Skeletal muscle satellite cell (primary cell): Measurements from ENCODE around the gene MAD1L1.

Experiments
- H3K27me3 ChIP-seq: 2 replicates; pipeline ENCODE4 v1.7.0; 2013; ENCODE audit warnings: low read length; ENCODE audit not compliant: control insufficient read depth, insufficient read depth
- H3K36me3 ChIP-seq: 2 replicates; pipeline ENCODE4 v1.7.0; 2013; ENCODE audit warnings: mild to moderate bottlenecking, control low read depth, low read length; ENCODE audit not compliant: insufficient read depth
- H3K4me1 ChIP-seq: 2 replicates; pipeline ENCODE4 v1.7.0; 2013; ENCODE audit warnings: low read length; ENCODE audit not compliant: control insufficient read depth, insufficient read depth
- H3K4me2 ChIP-seq: 2 replicates; pipeline ENCODE4 v1.7.0; 2013; ENCODE audit warnings: mild to moderate bottlenecking, low read length
- H3K4me3 ChIP-seq: 2 replicates; pipeline ENCODE4 v1.7.0; 2013; ENCODE audit warnings: low read length
- H3K9ac ChIP-seq: 2 replicates; pipeline ENCODE4 v1.7.0; 2013; ENCODE audit warnings: mild to moderate bottlenecking, low read depth, low read length, moderate library complexity
- H3K9me3 ChIP-seq: replicated peaks from 2 replicates; pipeline ENCODE4 v1.7.0; 2013; ENCODE audit warnings: mild to moderate bottlenecking, control low read depth, low read length

MAD1L1 gene

DNA sequence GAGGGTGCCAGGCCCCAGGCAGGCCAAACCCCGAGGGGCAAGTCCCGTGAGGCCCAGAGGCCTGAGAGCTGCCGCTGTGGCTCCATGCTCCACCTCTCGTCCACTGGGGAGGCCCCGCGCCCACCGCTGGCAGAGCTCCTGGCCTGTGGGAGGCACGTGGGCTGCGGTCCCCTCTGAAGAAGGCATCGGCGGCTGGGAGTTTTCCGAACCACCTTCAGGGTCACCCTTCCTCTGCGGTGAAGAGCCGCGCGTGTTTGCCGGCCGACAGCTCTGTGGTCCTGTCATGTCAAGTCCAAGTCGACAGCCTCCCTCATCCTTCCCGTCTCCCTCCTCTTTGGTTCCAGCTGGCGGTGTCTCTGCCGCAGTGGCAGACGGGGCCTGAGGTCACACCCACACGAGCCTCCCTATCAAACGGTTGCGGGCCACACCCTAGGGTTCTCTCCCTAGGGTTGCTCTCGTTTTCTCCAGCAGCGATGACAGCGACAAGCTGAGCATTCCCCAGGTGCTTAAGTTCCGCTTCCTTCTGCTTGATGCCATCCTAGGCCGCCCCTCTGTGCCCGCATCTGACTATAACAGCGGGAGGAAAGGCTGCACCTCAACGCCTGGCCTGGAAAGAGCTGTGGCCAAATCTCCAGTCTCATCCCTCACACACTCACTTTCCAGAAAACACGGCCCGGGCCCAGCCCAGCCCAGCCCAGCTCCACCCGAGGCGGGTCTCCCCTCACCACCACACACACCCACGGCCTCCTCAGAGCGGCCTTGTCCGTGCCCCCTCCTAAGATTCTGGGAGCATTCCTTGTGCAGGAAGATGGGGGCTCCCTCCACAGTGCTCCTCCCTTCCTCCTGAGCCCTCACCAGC, 377.6 kb downstream of the MAD1L1 start:
- H3K4me1 ChIP-seq: peaks cover 4% of the 10 kb centered on the region
- H3K36me3 ChIP-seq: no peaks in the 10 kb centered on the region
- no peaks in the 10 kb centered on the region for H3K9me3 ChIP-seq
- no peaks in the 10 kb centered on the region for H3K27me3 ChIP-seq
- no peak overlapping the region for H3K9ac ChIP-seq
- H3K4me2 ChIP-seq: no peak overlapping the region
- H3K4me3 ChIP-seq: no peak overlapping the region

DNA sequence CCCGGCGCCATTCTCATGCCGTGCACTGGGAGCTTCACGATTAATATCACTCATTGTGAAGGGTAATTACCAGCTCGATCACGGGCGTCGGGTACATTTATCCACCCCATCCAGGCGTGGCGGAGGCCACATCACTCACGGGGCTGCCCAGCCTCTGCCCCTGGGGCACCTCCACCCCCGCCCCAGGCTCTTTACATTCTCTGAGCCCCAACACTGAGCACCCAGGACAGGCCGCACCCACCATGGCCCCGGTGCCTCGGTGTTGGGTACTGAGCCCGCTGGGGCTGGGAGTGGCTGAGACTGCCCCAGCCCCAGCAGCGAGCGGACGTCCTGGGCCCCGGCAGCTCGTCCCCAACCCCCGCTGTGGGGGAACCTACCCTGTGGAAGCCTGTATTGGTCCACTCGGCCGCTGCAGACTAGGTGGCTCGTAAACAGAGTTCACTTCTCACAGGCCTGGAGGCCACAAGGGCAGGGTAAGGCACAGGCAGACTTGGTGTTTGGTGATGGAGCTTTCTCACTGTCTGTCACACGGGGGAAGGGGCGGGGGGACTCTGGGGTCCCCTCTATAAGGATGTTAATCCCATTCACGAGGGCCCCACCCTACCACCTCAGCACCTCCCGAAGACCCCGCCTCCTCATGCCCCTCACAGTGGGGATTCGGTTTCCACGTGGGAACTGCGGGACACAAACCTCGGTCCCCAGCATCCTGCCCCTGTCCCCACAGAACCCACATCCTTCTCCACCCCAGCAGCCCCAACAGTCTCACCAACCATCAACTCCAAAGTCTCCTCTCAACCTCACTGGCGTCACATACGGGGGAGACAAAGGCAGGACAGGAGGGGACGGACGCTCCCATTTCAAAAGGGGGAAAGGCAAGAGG, 378.5 kb downstream of the MAD1L1 start:
- no peak overlapping the region for H3K4me3 ChIP-seq
- H3K9ac ChIP-seq: no peak overlapping the region
- H3K9me3 ChIP-seq: no peaks in the 10 kb centered on the region
- peaks cover 4% of the 10 kb centered on the region for H3K4me1 ChIP-seq
- H3K4me2 ChIP-seq: no peak overlapping the region
- H3K27me3 ChIP-seq: no peaks in the 10 kb centered on the region
- H3K36me3 ChIP-seq: no peaks in the 10 kb centered on the region

DNA sequence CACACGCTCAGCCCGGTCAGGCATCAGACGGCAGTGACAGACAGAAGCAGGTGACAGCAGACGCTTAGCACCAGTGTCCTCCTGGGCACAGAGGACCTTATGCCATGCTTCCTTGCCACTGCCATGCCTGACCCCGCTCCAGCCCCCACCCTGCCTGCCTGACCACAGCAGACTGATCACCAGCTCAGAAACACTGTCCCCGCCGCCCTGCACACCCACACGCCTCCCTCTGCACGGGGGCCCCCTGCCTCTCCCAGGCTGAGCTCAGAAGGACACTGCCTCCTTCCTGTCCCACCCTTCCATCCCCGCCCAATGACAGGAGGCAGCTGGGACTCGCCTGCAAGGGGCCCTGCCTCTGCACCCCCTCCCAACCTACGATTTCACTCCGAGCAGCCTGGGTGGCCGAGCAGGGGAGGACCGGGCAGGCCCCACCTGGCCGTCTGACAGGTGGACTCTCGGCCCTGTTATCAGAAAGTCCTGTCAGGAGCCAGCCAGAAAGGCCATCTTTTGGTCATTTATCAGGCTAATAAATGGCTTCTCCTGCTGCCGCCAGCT, 379.2 kb downstream of the MAD1L1 start:
- Histone ChIP-seq H3K4me1 (peaks cover 4% of the 10 kb centered on the region), H3K4me3 (no peak overlapping the region), H3K4me2 (no peak overlapping the region), H3K36me3 (no peaks in the 10 kb centered on the region), H3K9me3 (no peaks in the 10 kb centered on the region), H3K9ac (no peak overlapping the region), H3K27me3 (no peaks in the 10 kb centered on the region)

DNA sequence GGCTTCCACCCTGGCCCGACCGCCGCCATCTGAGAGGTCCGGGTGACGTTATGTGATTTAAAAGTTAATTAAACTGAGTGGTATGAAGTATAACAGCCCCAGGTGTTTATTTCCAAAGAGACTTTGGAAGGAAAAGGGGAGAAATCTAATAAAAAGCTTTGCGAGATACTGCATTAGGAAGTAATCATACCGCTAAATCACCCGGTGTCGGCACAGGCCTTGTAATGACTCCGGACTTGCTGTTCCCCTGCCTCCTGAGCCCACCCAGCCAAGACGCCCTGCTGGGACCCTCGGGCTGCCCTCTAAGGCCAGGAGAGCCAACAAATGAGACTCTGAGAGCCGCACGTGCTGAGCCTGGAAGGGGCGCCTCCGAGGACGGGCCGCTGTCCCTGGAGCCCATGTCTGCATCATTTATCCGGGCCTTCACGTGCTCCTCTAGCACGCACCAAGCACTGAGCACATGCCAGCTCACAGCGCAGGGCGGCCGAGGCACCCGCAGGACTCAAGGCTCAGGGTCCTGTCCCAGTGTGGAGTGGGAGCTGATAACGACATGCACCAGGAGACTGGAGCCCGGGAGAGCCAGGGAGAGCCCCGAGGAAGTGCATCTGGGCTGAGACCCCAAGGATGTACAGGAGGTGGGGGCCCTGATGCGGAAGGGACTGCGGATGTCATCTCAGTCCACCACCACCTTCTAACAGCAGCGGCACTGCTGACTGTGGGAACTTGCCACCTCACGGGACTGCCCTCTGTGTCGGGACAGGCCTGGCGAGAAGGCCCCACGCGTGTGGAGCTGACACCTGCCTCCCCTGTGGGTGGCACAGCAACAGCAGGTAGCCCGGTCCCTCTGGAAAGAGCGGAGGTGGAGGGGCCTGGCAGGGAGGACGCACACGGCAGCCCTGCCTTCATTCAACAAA, 380.0 kb downstream of the MAD1L1 start:
- Histone ChIP-seq H3K9ac (no peak overlapping the region), H3K27me3 (no peaks in the 10 kb centered on the region), H3K9me3 (no peaks in the 10 kb centered on the region), H3K4me3 (no peak overlapping the region), H3K4me1 (peaks cover 4% of the 10 kb centered on the region), H3K36me3 (no peaks in the 10 kb centered on the region), H3K4me2 (no peak overlapping the region)

DNA sequence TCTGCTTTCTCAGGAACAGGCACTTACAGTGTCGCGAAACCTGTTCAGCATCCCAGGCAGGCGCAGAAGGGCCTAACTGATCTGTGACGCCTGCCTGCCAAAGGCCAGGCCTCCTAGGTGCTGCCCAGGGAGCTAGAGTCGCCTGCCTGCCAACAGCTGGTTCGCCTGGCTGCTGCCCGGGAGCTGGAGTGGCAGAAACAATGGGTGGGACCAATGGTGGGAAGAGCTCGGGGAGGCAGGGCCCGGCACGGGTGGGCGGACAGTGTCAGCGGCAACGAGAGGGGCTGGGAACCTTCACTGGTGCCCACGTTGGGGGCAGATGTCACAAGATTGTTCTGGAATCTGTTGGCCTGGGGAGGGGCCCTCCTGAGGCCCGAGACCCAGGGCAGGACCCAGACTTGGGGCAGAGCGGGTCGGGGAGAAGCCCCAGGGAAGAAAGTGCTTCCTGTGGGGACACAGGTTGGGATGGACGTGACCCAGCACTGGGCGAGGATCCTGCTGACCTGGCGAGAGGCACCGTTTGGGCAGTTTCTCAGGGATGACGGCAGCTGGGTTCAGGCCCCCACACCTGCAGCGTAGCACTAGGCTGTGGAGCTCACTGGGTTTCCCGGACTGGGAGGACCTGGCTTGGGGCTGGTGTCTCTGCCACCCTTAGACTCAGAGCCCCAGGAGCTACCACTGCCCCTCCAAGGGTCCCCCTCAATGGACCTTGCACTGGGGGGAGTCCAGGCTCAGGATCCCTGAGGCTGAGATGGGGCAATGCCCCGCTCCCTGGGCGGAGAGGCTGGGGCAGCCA, 380.8 kb downstream of the MAD1L1 start:
- peaks cover 4% of the 10 kb centered on the region for H3K4me1 ChIP-seq
- H3K4me3 ChIP-seq: no peak overlapping the region
- no peak overlapping the region for H3K4me2 ChIP-seq
- no peaks in the 10 kb centered on the region for H3K36me3 ChIP-seq
- H3K27me3 ChIP-seq: no peaks in the 10 kb centered on the region
- no peaks in the 10 kb centered on the region for H3K9me3 ChIP-seq
- H3K9ac ChIP-seq: no peak overlapping the region

DNA sequence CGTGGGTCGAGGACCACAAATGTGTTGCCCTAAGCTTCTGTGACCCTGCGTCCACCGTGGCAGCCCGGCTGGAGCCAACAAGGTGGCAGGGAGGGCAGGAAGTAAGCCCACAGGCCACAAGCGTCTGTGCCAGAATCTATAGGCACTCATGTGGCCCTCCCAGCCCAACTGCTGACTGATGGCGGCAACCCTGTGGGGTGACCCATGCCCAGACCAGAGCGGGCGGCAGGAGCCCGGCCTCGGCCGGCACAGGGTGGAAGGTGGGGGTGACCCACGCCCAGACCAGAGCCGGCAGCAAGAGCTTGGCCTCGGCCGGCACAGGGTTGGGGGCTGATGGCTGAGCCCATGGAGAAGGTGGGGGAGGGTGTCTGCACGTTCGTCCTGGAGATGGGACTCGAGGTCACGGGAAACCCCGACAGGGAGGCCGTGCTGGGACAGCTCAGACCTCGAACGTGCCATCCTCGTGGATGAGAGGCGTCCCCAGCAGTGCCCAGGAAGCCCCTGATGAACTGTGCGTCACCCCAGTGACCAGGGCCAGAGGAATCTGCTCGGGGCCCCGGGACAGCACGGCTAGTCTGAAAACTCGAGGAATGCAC, 381.7 kb downstream of the MAD1L1 start:
- H3K4me2 ChIP-seq: no peak overlapping the region
- no peak overlapping the region for H3K9ac ChIP-seq
- no peaks in the 10 kb centered on the region for H3K27me3 ChIP-seq
- H3K36me3 ChIP-seq: no peaks in the 10 kb centered on the region
- no peak overlapping the region for H3K4me3 ChIP-seq
- no peaks in the 10 kb centered on the region for H3K9me3 ChIP-seq
- peaks cover 4% of the 10 kb centered on the region for H3K4me1 ChIP-seq

DNA sequence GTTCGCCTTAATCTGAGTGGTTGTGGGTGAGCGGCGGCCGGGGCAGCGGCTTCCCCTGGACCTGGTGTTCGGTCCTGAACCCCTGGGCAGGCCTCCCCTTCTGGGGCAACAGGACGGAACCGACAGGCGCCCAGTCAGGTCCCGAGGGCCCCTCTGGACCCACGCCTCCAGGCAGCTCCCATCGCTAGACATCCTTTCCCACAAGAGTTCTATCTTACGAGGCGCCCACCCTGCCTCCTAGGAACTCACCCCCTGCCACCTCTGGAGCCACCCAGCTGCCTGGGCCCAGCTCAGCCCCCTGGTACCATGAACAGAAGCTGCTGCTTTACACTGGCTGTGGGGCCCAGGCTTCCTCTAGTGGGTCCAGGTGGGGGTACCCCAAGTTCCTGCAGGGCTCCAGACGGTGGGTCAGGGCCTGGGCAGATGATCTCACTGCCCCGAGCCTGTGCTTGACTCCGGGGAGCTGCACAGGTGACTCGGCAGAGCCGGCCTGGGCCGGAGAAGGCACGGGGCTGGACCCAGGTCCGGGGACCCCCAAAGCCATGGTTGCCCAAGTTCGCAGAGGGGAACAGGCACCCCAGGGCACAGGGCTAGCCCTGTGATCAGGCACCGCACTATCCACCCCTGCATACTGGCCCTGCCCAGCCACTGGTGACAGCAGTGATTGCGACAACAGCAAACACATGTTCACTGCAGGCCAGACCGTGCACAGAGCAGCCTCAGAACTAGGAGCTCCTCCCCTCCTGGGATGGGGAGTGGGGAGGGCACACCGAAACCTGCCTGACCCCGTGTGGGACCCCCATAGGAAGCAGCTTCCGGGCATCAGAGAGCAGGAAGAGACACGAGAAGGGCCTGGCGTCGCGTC, 382.4 kb downstream of the MAD1L1 start:
- Histone ChIP-seq H3K27me3 (no peaks in the 10 kb centered on the region), H3K4me3 (no peak overlapping the region), H3K4me2 (no peak overlapping the region), H3K4me1 (peaks cover 4% of the 10 kb centered on the region), H3K36me3 (no peaks in the 10 kb centered on the region), H3K9ac (no peak overlapping the region), H3K9me3 (no peaks in the 10 kb centered on the region)

DNA sequence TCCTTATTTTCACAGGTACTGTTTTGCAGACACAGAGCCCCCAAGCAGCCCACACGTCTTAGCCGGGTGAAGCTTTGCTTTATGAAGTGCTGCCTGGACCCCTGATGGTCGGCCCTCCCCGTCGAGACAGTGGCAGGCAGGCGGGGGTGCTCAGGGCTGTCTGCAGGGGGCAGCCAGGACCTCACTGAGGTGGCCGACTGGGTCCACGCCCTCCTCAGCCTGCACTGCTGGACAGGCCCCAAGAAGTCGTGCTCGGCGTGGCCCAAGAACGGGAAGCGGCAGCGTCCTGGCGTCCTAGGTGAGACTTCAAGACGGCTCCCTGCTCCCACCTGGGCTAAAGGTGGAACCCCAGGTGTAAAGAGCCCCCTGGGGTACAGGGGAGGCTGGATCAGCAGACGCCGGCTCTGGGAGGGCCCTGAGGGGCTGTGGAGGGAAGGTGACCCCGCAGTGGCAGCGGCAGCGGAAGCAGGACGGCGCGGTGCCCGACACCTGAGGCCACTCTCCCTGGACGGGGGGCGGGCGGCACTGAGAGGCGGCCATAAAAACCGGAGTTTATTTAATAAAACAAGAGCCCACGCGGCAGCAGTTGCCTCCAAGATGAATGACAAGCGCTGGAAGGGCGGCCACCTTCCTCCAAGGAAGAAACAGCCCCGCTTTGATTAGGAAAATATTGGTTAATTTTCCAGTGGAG, 383.2 kb downstream of the MAD1L1 start:
- no peak overlapping the region for H3K4me2 ChIP-seq
- peaks cover 4% of the 10 kb centered on the region for H3K4me1 ChIP-seq
- H3K9me3 ChIP-seq: no peaks in the 10 kb centered on the region
- no peaks in the 10 kb centered on the region for H3K36me3 ChIP-seq
- H3K27me3 ChIP-seq: no peaks in the 10 kb centered on the region
- H3K4me3 ChIP-seq: no peak overlapping the region
- no peak overlapping the region for H3K9ac ChIP-seq

DNA sequence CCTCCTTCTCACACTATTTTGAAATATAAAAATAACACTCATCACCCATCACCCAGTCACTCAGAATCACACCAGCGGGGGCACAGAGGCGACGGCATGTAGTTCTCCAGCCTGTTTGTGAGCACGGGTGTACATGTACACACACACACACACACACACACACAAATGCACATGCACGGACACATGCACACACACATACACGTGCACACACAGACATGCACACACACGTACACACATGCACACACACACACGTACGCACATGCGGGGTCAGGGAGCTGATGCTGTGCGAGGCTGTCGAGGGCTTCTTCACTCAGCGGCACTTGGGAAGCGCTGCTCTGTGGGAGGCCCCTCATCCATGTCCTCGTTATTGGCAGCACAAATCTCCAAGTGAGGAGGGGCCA, 383.8 kb downstream of the MAD1L1 start:
- Histone ChIP-seq H3K36me3 (no peaks in the 10 kb centered on the region), H3K9me3 (no peaks in the 10 kb centered on the region), H3K9ac (no peak overlapping the region), H3K27me3 (no peaks in the 10 kb centered on the region), H3K4me3 (no peak overlapping the region), H3K4me1 (peaks cover 4% of the 10 kb centered on the region), H3K4me2 (no peak overlapping the region)
